GM21576 (cell line): ENCODE measurements around the gene RETNLB.

Experiments
- ATAC-seq: cut with Tn5 transposase; IDR thresholded peaks from one replicate; pipeline ENCODE4 v1.9.1; 2021; ENCODE audit warnings: mild to moderate bottlenecking, moderate library complexity; ENCODE audit not compliant: unreplicated experiment

Gene RETNLB, protein sequence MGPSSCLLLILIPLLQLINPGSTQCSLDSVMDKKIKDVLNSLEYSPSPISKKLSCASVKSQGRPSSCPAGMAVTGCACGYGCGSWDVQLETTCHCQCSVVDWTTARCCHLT

GRCh38 chr3:108757404-108757982 is at the start of gene RETNLB:
Gene RETNLB, minus strand, starts transcription at chr3:108757410. Its CDS starts 225 bp downstream, at chr3:108757185.
- no peak for ATAC-seq

DNA sequence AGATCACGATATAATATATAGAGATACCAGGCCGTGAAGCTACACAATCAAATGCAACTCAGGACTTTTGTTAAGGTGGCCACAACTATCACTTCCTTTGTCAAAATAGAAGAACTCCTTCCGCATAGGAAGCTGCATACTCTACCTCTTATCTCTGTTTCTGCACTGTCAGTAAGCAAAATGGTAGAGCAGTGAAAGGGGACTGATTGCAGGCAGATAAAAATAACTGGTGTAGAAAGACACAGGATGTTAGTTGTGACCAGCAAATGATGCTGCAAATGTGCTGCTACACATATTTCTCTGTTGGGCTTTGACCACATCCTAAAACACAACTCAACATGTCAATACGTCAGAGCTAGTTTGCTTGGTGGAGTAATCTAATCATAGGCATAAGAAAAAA is 49.1 kb upstream of the RETNLB start:
- ATAC-seq = no peak

DNA sequence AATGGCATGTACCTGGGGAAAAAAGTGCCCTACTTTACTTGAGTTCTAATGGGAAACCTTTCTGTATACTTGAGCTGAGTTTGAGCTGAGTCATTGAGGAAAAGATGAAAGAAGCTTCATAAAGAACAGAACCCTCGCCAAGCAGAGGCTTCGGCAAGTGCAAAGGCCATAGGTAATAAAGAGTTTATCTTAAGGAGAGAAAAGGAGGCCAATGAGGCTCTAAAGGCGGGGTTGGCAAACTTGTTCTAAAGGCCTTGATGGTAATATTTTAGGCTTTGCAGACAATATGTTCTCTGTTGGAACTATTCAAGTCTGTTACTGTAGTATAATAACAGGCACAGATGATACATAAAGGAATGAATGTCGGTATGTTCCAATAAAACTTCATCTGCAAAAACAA is 47.8 kb upstream of the RETNLB start:
- ATAC-seq = no peak

- ATAC-seq = no peak
These were observed 47.2 kb upstream of the RETNLB start for GRCh38 chr3:108804437-108804836.

- ATAC-seq = no peak
These were observed 34.3 kb upstream of the RETNLB start for GRCh38 chr3:108791473-108791872.

- ATAC-seq = no peak
These were observed 23.0 kb upstream of the RETNLB start for GRCh38 chr3:108780235-108780634.

DNA sequence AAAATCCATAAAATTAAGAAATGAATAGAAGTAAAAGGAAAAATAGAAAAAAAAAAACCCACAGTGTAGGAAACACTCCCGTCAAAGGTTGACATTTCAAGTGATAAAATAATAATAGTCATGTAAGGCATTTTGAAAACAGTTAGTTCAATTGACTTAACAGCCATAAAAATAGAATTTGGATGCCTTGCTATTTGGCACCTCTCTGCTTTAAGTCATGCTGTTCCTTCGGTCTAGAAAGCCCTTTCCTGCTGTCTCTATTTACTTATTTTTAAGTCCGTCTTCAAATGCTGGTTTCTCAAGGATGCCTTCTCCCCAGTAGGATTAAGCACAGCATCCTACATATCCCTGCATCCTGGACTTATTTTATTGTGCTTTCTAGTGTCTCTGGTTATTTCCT is 22.3 kb upstream of the RETNLB start:
- no peak for ATAC-seq

- no peak for ATAC-seq
These were observed 18.4 kb upstream of the RETNLB start for GRCh38 chr3:108775649-108776048.

- no peak for ATAC-seq
These were observed 10.0 kb upstream of the RETNLB start for GRCh38 chr3:108767253-108767652.

- no peak for ATAC-seq
These were observed 1.5 kb downstream of the RETNLB start for GRCh38 chr3:108755686-108756085.

DNA sequence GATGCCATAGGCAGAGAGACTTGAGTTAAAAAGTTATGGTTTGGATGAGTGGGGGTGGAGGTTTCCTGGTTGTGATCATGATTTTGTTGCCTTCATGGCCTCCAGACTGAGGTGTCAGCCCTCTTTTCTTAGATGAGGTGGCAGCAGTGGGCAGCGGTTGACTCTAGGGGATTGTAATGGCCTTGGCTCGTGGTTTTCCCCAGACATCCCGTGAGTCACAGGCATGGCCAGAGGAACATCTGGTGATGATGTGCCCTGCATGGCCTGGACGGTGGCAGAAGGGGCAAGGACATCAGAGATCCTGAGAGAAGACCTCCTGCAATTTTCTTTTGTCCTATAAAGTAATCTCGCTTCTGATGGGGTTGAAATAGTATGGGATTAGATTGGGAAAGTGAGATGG is 12.4 kb downstream of the RETNLB start:
- no peak for ATAC-seq

DNA sequence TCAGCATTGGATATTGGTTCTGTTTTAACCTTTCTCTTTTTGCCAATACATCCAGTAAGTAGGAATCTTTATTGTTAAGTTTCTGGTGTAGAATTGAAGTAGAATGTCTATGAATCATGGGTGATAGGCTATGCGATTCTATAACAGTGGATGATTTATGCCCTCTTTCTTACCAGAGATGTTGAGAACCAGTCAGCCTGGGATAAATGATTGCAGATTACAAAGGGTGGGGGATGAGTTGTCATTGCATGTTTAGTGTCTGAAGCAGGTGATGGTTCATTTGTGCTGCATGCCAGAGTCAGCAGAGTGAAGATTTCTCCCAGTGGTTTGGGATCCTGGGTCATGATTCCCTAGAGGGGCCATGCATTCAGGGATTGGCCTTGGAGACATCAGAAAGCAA is 14.3 kb downstream of the RETNLB start:
- no peak for ATAC-seq

GRCh38 chr3:108736821-108737220 is 20.4 kb downstream of the RETNLB start:
- no peak for ATAC-seq

DNA sequence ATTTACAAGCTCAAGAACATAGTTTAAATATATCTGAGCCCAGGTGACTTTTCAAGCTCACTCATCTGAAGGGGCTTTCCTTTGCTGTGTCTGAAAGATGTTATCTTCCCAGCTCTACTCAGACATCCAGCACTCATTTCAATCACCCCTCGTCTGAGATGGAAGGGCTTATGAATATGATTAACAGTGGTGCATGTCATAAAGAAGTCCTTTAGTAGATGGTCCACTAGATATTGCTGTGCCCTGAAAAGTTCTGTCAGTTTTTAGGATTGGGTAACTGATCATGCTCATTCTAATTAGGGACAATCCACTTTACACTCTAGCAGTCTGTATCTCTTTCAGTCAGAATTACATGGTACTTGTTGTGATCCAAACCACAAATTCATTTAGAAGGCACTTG is 28.3 kb downstream of the RETNLB start:
- no peak for ATAC-seq

- no peak for ATAC-seq
These were observed 29.1 kb downstream of the RETNLB start for GRCh38 chr3:108728105-108728504.

DNA sequence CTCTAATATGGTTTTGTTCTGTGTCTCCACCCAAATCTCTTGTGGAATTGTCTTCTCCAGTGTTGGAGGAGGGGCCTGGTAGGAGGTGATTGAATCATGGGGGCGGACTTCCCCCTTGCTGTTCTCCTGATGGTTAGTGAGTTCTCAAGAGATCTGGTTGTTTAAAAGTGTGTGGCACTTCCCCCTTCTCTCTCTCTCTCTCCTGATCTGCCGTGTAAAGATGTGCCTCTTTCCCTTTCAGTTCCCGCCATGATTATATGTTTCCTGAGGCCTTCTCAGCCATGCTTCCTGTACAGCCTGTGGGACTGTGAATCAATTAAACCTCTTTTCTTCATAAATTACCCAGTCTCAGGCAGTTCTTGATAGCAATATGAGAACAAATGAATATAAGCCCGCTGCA is 33.1 kb downstream of the RETNLB start:
- no peak for ATAC-seq

DNA sequence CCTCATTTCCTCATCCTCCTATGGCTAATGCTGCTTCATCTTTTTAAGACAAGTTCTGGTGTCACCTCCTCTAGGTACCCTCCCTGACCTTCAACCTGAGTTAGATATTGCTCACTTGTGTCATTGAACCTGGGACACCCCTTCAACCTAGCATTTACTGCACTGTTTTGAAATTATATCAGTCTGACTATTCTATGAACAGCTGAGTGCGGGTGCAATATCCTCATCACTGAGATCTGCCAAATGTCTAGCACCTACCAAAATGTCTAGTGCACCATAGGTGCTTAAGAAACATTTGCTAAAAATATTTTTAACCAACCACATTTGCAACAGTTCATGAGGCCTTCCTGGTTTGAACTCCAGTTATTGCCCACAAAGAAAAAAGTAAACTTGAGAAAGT is 34.5 kb downstream of the RETNLB start:
- no peak for ATAC-seq

DNA sequence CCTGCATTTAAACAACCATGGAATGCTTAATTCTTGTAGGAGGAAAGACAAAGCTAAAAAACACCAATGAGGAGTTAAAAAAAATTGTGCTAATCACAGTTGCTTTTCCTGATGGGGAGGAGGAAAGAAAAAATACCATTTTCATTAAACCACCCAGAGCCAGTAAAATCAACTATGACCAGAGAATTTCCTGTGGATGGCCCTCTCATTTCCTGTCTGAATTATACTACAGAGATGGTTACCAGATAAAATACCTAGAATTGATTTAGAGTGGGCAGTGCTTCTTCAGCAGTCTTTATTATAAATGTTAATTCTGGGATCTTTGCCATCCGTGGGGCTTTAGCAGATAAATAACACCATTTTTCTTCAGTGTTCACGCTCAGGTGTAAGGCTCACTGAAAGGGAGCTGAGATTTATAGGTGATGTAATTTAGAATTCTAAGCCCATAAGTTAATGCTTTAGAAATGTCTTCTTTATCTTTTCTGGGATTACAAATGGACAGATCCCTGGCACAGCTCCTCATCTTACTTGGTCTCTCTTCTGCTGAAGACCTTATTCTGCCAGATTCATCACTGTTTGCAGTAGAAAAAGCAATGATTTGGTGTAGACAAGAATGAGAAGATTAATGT is 37.9 kb downstream of the RETNLB start:
- no peak for ATAC-seq

GRCh38 chr3:108718454-108718853 is 38.8 kb downstream of the RETNLB start:
- no peak for ATAC-seq

GRCh38 chr3:108713816-108714215 is 43.4 kb downstream of the RETNLB start:
- no peak for ATAC-seq

DNA sequence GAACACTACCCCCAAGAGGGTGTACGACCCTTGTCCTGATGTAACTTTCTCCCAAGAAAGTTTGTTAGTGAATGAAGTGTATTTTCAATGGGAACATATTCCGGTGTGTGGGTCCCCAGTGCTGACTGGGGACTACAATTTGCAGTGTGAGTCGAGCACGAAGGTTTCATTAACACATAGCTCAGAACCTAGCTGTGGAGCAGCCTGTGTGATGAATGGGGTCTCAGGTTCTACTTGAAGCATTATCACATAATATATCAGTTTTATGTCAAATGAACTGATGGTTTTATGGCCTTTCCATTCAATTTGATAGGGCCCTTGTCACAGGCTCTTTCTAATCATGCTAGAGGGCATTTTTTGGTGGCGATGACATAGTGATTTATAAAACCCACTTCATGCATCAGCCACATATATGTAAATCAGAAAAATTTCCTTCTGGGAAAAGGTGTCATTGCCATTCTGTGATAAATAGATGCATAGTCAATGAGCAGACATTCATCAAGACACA is 44.1 kb downstream of the RETNLB start:
- no peak for ATAC-seq
